Endodermal cell (in vitro differentiated cells): ENCODE measurements around the gene MGME1. TPM values are rescaled to one million over a fixed set of nuclear protein-coding genes. Genes with fewer than 3 reads are reported as not detected.

Source experiments
- DNase-seq: peaks from one replicate; pipeline ENCODE4 v3.0.0-alpha.2; 2017
- H3K27ac ChIP-seq: 2 replicates; pipeline ENCODE4 v1.5.1; 2013; ENCODE audit warnings: mild to moderate bottlenecking, low read depth, low read length, moderate library complexity
- H3K27me3 ChIP-seq: 2 replicates; pipeline ENCODE4 v1.6.1; 2013; ENCODE audit warnings: mild to moderate bottlenecking, low read length, moderate library complexity; ENCODE audit not compliant: insufficient read depth, control insufficient read depth, poor library complexity, severe bottlenecking
- H3K36me3 ChIP-seq: 2 replicates; pipeline ENCODE4 v1.7.0; 2013; ENCODE audit warnings: mild to moderate bottlenecking, low read length, moderate library complexity; ENCODE audit not compliant: control insufficient read depth, insufficient read depth
- H3K4me1 ChIP-seq: one replicate; pipeline ENCODE4 v1.7.0; 2013; ENCODE audit warnings: low read length; ENCODE audit not compliant: control insufficient read depth, insufficient read depth
- H3K4me3 ChIP-seq: 2 replicates; pipeline ENCODE4 v1.5.1; 2013; ENCODE audit warnings: mild to moderate bottlenecking, low read length, moderate library complexity
- H3K9ac ChIP-seq: 2 replicates; pipeline ENCODE4 v1.6.1; 2013; ENCODE audit warnings: mild to moderate bottlenecking, low read length, moderate library complexity; ENCODE audit not compliant: poor library complexity, severe bottlenecking; ENCODE audit errors: extremely low read depth
- H3K9me3 ChIP-seq: 2 replicates; pipeline ENCODE4 v1.6.1; 2013; ENCODE audit warnings: mild to moderate bottlenecking, low read length, moderate library complexity; ENCODE audit not compliant: control insufficient read depth
- H3K27ac Mint-ChIP-seq: 2 replicates; pipeline ENCODE4 v1.8.0; 2020; ENCODE audit warnings: mixed read lengths
- H3K27me3 Mint-ChIP-seq: 2 replicates; pipeline ENCODE4 v1.8.0; 2021; ENCODE audit warnings: mild to moderate bottlenecking, mixed read lengths; ENCODE audit not compliant: insufficient read depth
- H3K36me3 Mint-ChIP-seq: 2 replicates; pipeline ENCODE4 v1.8.0; 2020; ENCODE audit warnings: low read depth, mixed read lengths
- H3K4me1 Mint-ChIP-seq: 2 replicates; pipeline ENCODE4 v1.8.0; 2020; ENCODE audit warnings: mixed read lengths
- H3K4me3 Mint-ChIP-seq: 2 replicates; pipeline ENCODE4 v1.8.0; 2020; ENCODE audit warnings: mild to moderate bottlenecking, moderate library complexity, mixed read lengths
- H3K9me3 Mint-ChIP-seq: 2 replicates; pipeline ENCODE4 v1.8.0; 2020; ENCODE audit warnings: mild to moderate bottlenecking, mixed read lengths
- CTCF ChIP-seq: fragments of 200-600 bp; sonication (generic); conservative IDR thresholded peaks from 2 replicates; pipeline ENCODE4 v1.5.0; 2021; ENCODE audit warnings: antibody characterized with exemption, mild to moderate bottlenecking
- WGBS, 2 experiments: methylation state at CpG; one replicate each; pipeline versions ENCODE4 v1.1.5 to v1.1.7; 2013; ENCODE audit warnings: missing lambda C conversion rate in 2 of 2, mixed read lengths in 1 of 2; ENCODE audit not compliant: insufficient coverage in 1 of 2, insufficient read length in 1 of 2; 5-methylcytosine and 5-hydroxymethylcytosine counted together
- total RNA-seq, 2 donors: library from RNA; stranded (reverse); fragmentation: NEBNext Ultra II Directional in 1 of 2; extraction: Animal tissue kit (Norgen Biotek cat#: 25700) in 1 of 2; gene quantifications; 2 replicates in 1 of 2; 3 replicates in 1 of 2; pipeline ENCODE4 v1.2.1, GENCODE V29; 2021

The MGME1 gene
- total RNA-seq, 2 donors from 2014 or later, result 31.2 to 36.7 TPM

GRCh38 chr20:17935186-17935585, 33.6 kb upstream of the MGME1 start:
- Mint-ChIP-seq H3K27ac (no peak overlapping the region), H3K9me3 (peaks cover 5% of the 10 kb centered on the region), H3K27me3 (peaks cover 3% of the 10 kb centered on the region), H3K36me3 (no peaks in the 10 kb centered on the region), H3K4me3 (no peak overlapping the region), H3K4me1 (peaks cover 56% of the 10 kb centered on the region)
- Histone ChIP-seq H3K4me3 (no peak overlapping the region), H3K27me3 (no peaks in the 10 kb centered on the region), H3K4me1 (peaks cover 29% of the 10 kb centered on the region), H3K9ac (no peak overlapping the region), H3K9me3 (peaks cover 6% of the 10 kb centered on the region), H3K27ac (no peak overlapping the region), H3K36me3 (no peaks in the 10 kb centered on the region)
- TF ChIP-seq CTCF, result no peak
- no peak for DNase-seq
- 89 to 94% methylated on average over 2 to 3 of the region's 3 CpGs for WGBS, 2 experiments

DNA sequence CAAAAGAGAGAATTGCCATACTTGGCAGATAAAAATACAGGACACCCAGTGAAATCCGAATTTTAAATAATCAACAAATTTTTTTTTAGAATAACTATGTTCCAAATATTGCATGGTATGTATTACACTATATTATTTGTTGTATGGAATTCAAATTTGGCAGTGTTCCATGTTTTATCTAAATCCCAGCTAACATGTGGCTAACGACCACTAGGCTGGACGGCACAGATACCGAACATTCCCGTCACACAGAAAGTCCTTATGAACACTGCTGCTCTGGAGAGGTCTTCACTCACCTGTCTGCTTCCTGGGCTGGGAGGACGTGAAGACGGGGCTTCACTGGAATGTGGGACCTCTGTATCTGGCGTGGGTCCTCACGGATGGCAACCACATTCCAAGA, 33.1 kb upstream of the MGME1 start:
- peaks cover 1% of the 10 kb centered on the region for H3K36me3 ChIP-seq
- no peaks in the 10 kb centered on the region for H3K27me3 ChIP-seq
- Mint-ChIP-seq H3K27me3 (peaks cover 3% of the 10 kb centered on the region), H3K4me3 (no peak overlapping the region), H3K36me3 (peaks cover 4% of the 10 kb centered on the region), H3K4me1 (peaks cover 62% of the 10 kb centered on the region), H3K27ac (peak overlapping the region; percentile 88), H3K9me3 (peaks cover 5% of the 10 kb centered on the region)
- no peak overlapping the region for H3K9ac ChIP-seq
- DNase-seq, result no peak
- H3K4me3 ChIP-seq, result no peak overlapping the region
- 93 to 99% methylated on average over 8 of the region's 9 CpGs for WGBS, 2 experiments
- peaks cover 6% of the 10 kb centered on the region for H3K9me3 ChIP-seq
- TF ChIP-seq CTCF, result no peak
- peaks cover 29% of the 10 kb centered on the region for H3K4me1 ChIP-seq
- H3K27ac ChIP-seq, result no peak overlapping the region

GRCh38 chr20:17936286-17936760, 32.5 kb upstream of the MGME1 start:
- 74 to 79% methylated on average over 6 to 8 of the region's 8 CpGs for WGBS, 2 experiments
- Histone ChIP-seq H3K27ac (no peak overlapping the region), H3K9me3 (peaks cover 2% of the 10 kb centered on the region), H3K27me3 (no peaks in the 10 kb centered on the region), H3K9ac (peak overlapping the region; percentile 35), H3K36me3 (peaks cover 7% of the 10 kb centered on the region), H3K4me1 (peaks cover 29% of the 10 kb centered on the region), H3K4me3 (no peak overlapping the region)
- TF ChIP-seq CTCF, result no peak
- Mint-ChIP-seq H3K27ac (peak overlapping the region; percentile 88), H3K4me1 (peaks cover 66% of the 10 kb centered on the region), H3K27me3 (peaks cover 2% of the 10 kb centered on the region), H3K4me3 (no peak overlapping the region), H3K36me3 (peaks cover 8% of the 10 kb centered on the region), H3K9me3 (peaks cover 5% of the 10 kb centered on the region)
- no peak for DNase-seq
